HEK293 (cell line): ENCODE results near the gene TP53AIP1.

Experiments used
- CTCF ChIP-seq: fragments of 450-650 bp; formaldehyde crosslinking; IDR thresholded peaks from 2 replicates; pipeline ENCODE4 v1.5.1; 2016; ENCODE audit warnings: missing biosample characterization, missing genetic modification characterization
- PATZ1 ChIP-seq: fragments of 450-650 bp; formaldehyde crosslinking; IDR thresholded peaks from 2 replicates; pipeline ENCODE4 v1.5.1; 2016; ENCODE audit warnings: missing biosample characterization, missing genetic modification characterization
- PRDM4 ChIP-seq: fragments of 450-650 bp; formaldehyde crosslinking; IDR thresholded peaks from 2 replicates; pipeline ENCODE4 v1.5.1; 2017; ENCODE audit warnings: missing biosample characterization, missing genetic modification characterization
- TRIM28 ChIP-seq: IDR thresholded peaks from 2 replicates; pipeline ENCODE4 v1.6.1; 2011; ENCODE audit warnings: low read length, control low read depth, borderline replicate concordance
- ZBTB17 ChIP-seq: fragments of 450-650 bp; formaldehyde crosslinking; IDR thresholded peaks from 2 replicates; pipeline ENCODE4 v1.5.1; 2016; ENCODE audit warnings: missing biosample characterization, missing genetic modification characterization
- ZBTB26 ChIP-seq: fragments of 450-650 bp; formaldehyde crosslinking; optimal IDR thresholded peaks from 2 replicates; pipeline ENCODE3; 2016; ENCODE audit warnings: missing biosample characterization, mild to moderate bottlenecking, missing genetic modification characterization
- ZNF114 ChIP-seq: fragments of 450-650 bp; formaldehyde crosslinking; IDR thresholded peaks from 2 replicates; pipeline ENCODE4 v1.5.0; 2017; ENCODE audit warnings: missing biosample characterization, missing genetic modification characterization
- ZNF23 ChIP-seq: fragments of 450-650 bp; formaldehyde crosslinking; IDR thresholded peaks from 2 replicates; pipeline ENCODE4 v1.5.1; 2016; ENCODE audit warnings: missing biosample characterization, missing genetic modification characterization, borderline replicate concordance
- ZNF623 ChIP-seq: fragments of 450-650 bp; formaldehyde crosslinking; IDR thresholded peaks from 2 replicates; pipeline ENCODE4 v1.5.1; 2016; ENCODE audit warnings: missing biosample characterization, missing genetic modification characterization
- ZNF747 ChIP-seq: fragments of 450-650 bp; formaldehyde crosslinking; IDR thresholded peaks from 2 replicates; pipeline ENCODE4 v1.5.1; 2016; ENCODE audit warnings: missing biosample characterization, missing genetic modification characterization
- ZNF837 ChIP-seq: fragments of 450-650 bp; formaldehyde crosslinking; IDR thresholded peaks from 2 replicates; pipeline ENCODE4 v1.5.1; 2016; ENCODE audit warnings: missing biosample characterization, missing genetic modification characterization

GRCh38 chr11:128906185-128907050, 36.3 kb downstream of the TP53AIP1 start:
- no peak for TF ChIP-seq CTCF (tag by site-specific recombination)
- no peak for TF ChIP-seq ZNF837 (tag by site-specific recombination)
- no peak for TF ChIP-seq PRDM4 (tag by site-specific recombination)
- no peak for TF ChIP-seq PATZ1
- TF ChIP-seq ZBTB26 (tag by site-specific recombination) = no peak
- TF ChIP-seq ZNF23 (tag by site-specific recombination) = no peak
- TF ChIP-seq ZBTB17 (tag by site-specific recombination) = no peak
- TF ChIP-seq ZNF114 (tag by site-specific recombination) = no peak
- no peak for TF ChIP-seq ZNF747 (tag by site-specific recombination)
- no peak for TF ChIP-seq ZNF623 (tag by site-specific recombination)
- TF ChIP-seq TRIM28 = no peak
